WTC11 (cell line): Measurements from ENCODE around the gene SLC9B1. TPM values are rescaled to one million over a fixed set of nuclear protein-coding genes. Genes with fewer than 3 reads are reported as not detected.

Source experiments
- ATAC-seq: fragments of 200-7000 bp; cut with Tn5 transposase; 2 replicates; pipeline ENCODE4 v1.10.0; 2021; ENCODE audit warnings: mild to moderate bottlenecking, moderate library complexity
- CTCF ChIA-PET: fragments of 300-600 bp; sonication (Branson Sonifier 250); formaldehyde crosslinking; loops from one replicate; lab custom pipeline; 2021; ENCODE audit warnings: antibody characterized with exemption; lab: Charles Lee
- POLR2A ChIA-PET: fragments of 350-600 bp; sonication (Branson Sonifier 250); formaldehyde crosslinking; loops from one replicate; lab custom pipeline; 2021; ENCODE audit warnings: antibody characterized with exemption; lab: Charles Lee
- DNase-seq: peaks from one replicate; pipeline ENCODE4 v3.0.0; 2021; ENCODE audit warnings: low spot score
- H3K27ac Mint-ChIP-seq: 2 replicates; pipeline ENCODE4 v1.8.0; 2021; ENCODE audit warnings: mixed read lengths
- H3K27me3 Mint-ChIP-seq: 2 replicates; pipeline ENCODE4 v1.8.0; 2021; ENCODE audit warnings: low read depth, mild to moderate bottlenecking, moderate library complexity, mixed read lengths
- H3K36me3 Mint-ChIP-seq: 2 replicates; pipeline ENCODE4 v1.8.0; 2021; ENCODE audit warnings: mixed read lengths
- H3K4me1 Mint-ChIP-seq: 2 replicates; pipeline ENCODE4 v1.8.0; 2022; ENCODE audit warnings: mixed read lengths
- H3K4me3 Mint-ChIP-seq: 2 replicates; pipeline ENCODE4 v1.8.0; 2021; ENCODE audit warnings: mild to moderate bottlenecking, moderate library complexity, mixed read lengths
- H3K9me3 Mint-ChIP-seq: 2 replicates; pipeline ENCODE4 v1.8.0; 2021; ENCODE audit warnings: mixed read lengths
- ETV6 ChIP-seq: sonication (generic); formaldehyde crosslinking; IDR thresholded peaks from 2 replicates; pipeline ENCODE4 v1.8.1; 2022; ENCODE audit warnings: mild to moderate bottlenecking, missing genetic modification reagents
- GRHL2 ChIP-seq: fragments of 250-450 bp; sonication (Bioruptor Pico); IDR thresholded peaks from 2 replicates; pipeline ENCODE4 v1.8.0; 2022; ENCODE audit warnings: mild to moderate bottlenecking, moderate library complexity; ENCODE audit not compliant: insufficient replicate concordance, severe bottlenecking
- HMGA2 ChIP-seq: fragments of 250-450 bp; sonication (Bioruptor Pico); IDR thresholded peaks from 2 replicates; pipeline ENCODE4 v1.4.0; 2021; ENCODE audit warnings: mild to moderate bottlenecking, moderate library complexity
- NR1H2 ChIP-seq: sonication (generic); formaldehyde crosslinking; IDR thresholded peaks from 2 replicates; pipeline ENCODE4 v1.9.0; 2021; ENCODE audit warnings: mild to moderate bottlenecking, moderate library complexity, missing genetic modification reagents
- RELA ChIP-seq: sonication (generic); formaldehyde crosslinking; IDR thresholded peaks from 2 replicates; pipeline ENCODE4 v1.8.1; 2022; ENCODE audit warnings: missing genetic modification reagents, mild to moderate bottlenecking, borderline replicate concordance
- SMAD3 ChIP-seq: sonication (generic); formaldehyde crosslinking; IDR thresholded peaks from 2 replicates; pipeline ENCODE4 v1.8.0; 2022; ENCODE audit warnings: missing genetic modification reagents, mild to moderate bottlenecking, borderline replicate concordance
- SP1 ChIP-seq: sonication (generic); formaldehyde crosslinking; conservative IDR thresholded peaks from 2 replicates; pipeline ENCODE4 v1.8.1; 2022; ENCODE audit warnings: missing genetic modification reagents
- TEAD1 ChIP-seq: sonication (generic); formaldehyde crosslinking; IDR thresholded peaks from 2 replicates; pipeline ENCODE4 v1.8.0; 2022; ENCODE audit warnings: mild to moderate bottlenecking, missing genetic modification reagents
- ZNF423 ChIP-seq: fragments of 250-450 bp; sonication (Bioruptor Pico); IDR thresholded peaks from 2 replicates; pipeline ENCODE4 v2.1.2; 2022; ENCODE audit warnings: mild to moderate bottlenecking, moderate library complexity
- total RNA-seq: library from RNA; stranded (reverse); gene quantifications from 3 replicates; pipeline ENCODE4 v1.2.3, GENCODE V29; 2021
- TF ChIP-seq, protein P1 (sequence below): sonication (generic); formaldehyde crosslinking; IDR thresholded peaks from 2 replicates; pipeline ENCODE4 v1.8.1; 2022; ENCODE audit warnings: low read depth, mild to moderate bottlenecking, moderate library complexity, missing genetic modification reagents, borderline replicate concordance
- TF ChIP-seq, protein P2 (sequence below): fragments of 200-600 bp; IDR thresholded peaks from 2 replicates; pipeline ENCODE4 v1.8.0; 2022; ENCODE audit warnings: antibody characterized with exemption
- TF ChIP-seq, protein P3 (sequence below): fragments of 250-450 bp; sonication (Bioruptor Pico); IDR thresholded peaks from 2 replicates; pipeline ENCODE4 v1.9.0; 2021; ENCODE audit warnings: mild to moderate bottlenecking, borderline replicate concordance
- TF ChIP-seq, protein P4 (sequence below): sonication (generic); formaldehyde crosslinking; IDR thresholded peaks from 2 replicates; pipeline ENCODE4 v1.8.1; 2022; ENCODE audit warnings: mild to moderate bottlenecking, missing genetic modification reagents, moderate library complexity, borderline replicate concordance
- TF ChIP-seq, protein P5 (sequence below): sonication (generic); formaldehyde crosslinking; IDR thresholded peaks from 2 replicates; pipeline ENCODE4 v1.8.1; 2022; ENCODE audit warnings: low read depth, missing genetic modification reagents, borderline replicate concordance
- TF ChIP-seq, protein P6 (sequence below): sonication (generic); formaldehyde crosslinking; conservative IDR thresholded peaks from 2 replicates; pipeline ENCODE4 v1.8.1; 2022; ENCODE audit warnings: mild to moderate bottlenecking, missing genetic modification reagents
- TF ChIP-seq, protein P7 (sequence below): fragments of 250-450 bp; sonication (Bioruptor Pico); IDR thresholded peaks from 2 replicates; pipeline ENCODE4 v1.9.0; 2021; ENCODE audit warnings: mild to moderate bottlenecking
- TF ChIP-seq, protein P8 (sequence below): sonication (generic); formaldehyde crosslinking; IDR thresholded peaks from 2 replicates; pipeline ENCODE4 v1.8.1; 2022; ENCODE audit warnings: mild to moderate bottlenecking, moderate library complexity, missing genetic modification reagents

SLC9B1 gene
- total RNA-seq, 1 experiment from 2014 or later = 0.59 TPM

DNA sequence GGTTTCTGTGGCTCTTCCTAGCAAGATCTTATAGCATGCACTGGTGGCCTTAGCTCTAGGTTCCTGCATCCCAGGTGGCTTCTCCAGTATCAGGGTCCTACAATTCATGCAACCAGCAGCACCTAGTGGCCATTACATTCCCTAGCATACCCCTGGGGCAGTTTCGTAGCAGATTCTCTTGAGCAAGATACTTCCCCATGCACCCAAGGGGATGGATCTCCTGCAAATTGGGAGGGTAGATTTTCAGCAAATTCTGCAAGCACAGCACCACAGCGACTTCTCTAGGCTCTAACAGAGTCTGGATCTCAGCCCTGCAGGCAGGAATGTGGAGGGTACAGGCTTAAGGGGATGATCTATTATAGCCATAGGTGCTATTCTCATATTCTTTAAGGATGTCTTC is 13.1 kb upstream of the SLC9B1 start:
- no peaks in the 10 kb centered on the region for H3K9me3 Mint-ChIP-seq
- H3K27ac Mint-ChIP-seq = no peak overlapping the region
- peak; percentile 60 for DNase-seq
- CTCF ChIA-PET = interaction anchor here (0.6 to 1.7 kb wide), 37 partner anchors 9 to 686 kb away, joined by 3 to 37 read pairs (median 5); partner anchors contain the start of genes BDH2, MANBA, SLC9B1 and UBE2D3
- no peak overlapping the region for H3K4me3 Mint-ChIP-seq
- peak; percentile 48; the same call in 1 of the 2 replicates for TF ChIP-seq TEAD1 (CRISPR knock-in tag)
- TF ChIP-seq SP1 (CRISPR knock-in tag) = 0 out of 2 replicates have a peak, but pooled peaks have one; percentile 8
- TF ChIP-seq GRHL2 (CRISPR knock-in tag) = no peak
- TF ChIP-seq, protein P1, sequence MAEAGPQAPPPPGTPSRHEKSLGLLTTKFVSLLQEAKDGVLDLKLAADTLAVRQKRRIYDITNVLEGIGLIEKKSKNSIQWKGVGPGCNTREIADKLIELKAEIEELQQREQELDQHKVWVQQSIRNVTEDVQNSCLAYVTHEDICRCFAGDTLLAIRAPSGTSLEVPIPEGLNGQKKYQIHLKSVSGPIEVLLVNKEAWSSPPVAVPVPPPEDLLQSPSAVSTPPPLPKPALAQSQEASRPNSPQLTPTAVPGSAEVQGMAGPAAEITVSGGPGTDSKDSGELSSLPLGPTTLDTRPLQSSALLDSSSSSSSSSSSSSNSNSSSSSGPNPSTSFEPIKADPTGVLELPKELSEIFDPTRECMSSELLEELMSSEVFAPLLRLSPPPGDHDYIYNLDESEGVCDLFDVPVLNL (CRISPR knock-in tag) = no peak
- TF ChIP-seq, protein P2, sequence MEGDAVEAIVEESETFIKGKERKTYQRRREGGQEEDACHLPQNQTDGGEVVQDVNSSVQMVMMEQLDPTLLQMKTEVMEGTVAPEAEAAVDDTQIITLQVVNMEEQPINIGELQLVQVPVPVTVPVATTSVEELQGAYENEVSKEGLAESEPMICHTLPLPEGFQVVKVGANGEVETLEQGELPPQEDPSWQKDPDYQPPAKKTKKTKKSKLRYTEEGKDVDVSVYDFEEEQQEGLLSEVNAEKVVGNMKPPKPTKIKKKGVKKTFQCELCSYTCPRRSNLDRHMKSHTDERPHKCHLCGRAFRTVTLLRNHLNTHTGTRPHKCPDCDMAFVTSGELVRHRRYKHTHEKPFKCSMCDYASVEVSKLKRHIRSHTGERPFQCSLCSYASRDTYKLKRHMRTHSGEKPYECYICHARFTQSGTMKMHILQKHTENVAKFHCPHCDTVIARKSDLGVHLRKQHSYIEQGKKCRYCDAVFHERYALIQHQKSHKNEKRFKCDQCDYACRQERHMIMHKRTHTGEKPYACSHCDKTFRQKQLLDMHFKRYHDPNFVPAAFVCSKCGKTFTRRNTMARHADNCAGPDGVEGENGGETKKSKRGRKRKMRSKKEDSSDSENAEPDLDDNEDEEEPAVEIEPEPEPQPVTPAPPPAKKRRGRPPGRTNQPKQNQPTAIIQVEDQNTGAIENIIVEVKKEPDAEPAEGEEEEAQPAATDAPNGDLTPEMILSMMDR = peak; percentile 67; the same call in 1 of the 2 replicates
- TF ChIP-seq, protein P3, sequence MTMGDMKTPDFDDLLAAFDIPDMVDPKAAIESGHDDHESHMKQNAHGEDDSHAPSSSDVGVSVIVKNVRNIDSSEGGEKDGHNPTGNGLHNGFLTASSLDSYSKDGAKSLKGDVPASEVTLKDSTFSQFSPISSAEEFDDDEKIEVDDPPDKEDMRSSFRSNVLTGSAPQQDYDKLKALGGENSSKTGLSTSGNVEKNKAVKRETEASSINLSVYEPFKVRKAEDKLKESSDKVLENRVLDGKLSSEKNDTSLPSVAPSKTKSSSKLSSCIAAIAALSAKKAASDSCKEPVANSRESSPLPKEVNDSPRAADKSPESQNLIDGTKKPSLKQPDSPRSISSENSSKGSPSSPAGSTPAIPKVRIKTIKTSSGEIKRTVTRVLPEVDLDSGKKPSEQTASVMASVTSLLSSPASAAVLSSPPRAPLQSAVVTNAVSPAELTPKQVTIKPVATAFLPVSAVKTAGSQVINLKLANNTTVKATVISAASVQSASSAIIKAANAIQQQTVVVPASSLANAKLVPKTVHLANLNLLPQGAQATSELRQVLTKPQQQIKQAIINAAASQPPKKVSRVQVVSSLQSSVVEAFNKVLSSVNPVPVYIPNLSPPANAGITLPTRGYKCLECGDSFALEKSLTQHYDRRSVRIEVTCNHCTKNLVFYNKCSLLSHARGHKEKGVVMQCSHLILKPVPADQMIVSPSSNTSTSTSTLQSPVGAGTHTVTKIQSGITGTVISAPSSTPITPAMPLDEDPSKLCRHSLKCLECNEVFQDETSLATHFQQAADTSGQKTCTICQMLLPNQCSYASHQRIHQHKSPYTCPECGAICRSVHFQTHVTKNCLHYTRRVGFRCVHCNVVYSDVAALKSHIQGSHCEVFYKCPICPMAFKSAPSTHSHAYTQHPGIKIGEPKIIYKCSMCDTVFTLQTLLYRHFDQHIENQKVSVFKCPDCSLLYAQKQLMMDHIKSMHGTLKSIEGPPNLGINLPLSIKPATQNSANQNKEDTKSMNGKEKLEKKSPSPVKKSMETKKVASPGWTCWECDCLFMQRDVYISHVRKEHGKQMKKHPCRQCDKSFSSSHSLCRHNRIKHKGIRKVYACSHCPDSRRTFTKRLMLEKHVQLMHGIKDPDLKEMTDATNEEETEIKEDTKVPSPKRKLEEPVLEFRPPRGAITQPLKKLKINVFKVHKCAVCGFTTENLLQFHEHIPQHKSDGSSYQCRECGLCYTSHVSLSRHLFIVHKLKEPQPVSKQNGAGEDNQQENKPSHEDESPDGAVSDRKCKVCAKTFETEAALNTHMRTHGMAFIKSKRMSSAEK (CRISPR knock-in tag) = no peak
- no peak for TF ChIP-seq ETV6 (CRISPR knock-in tag)
- TF ChIP-seq, protein P4, sequence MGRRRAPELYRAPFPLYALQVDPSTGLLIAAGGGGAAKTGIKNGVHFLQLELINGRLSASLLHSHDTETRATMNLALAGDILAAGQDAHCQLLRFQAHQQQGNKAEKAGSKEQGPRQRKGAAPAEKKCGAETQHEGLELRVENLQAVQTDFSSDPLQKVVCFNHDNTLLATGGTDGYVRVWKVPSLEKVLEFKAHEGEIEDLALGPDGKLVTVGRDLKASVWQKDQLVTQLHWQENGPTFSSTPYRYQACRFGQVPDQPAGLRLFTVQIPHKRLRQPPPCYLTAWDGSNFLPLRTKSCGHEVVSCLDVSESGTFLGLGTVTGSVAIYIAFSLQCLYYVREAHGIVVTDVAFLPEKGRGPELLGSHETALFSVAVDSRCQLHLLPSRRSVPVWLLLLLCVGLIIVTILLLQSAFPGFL (CRISPR knock-in tag) = no peak
- TF ChIP-seq, protein P5, sequence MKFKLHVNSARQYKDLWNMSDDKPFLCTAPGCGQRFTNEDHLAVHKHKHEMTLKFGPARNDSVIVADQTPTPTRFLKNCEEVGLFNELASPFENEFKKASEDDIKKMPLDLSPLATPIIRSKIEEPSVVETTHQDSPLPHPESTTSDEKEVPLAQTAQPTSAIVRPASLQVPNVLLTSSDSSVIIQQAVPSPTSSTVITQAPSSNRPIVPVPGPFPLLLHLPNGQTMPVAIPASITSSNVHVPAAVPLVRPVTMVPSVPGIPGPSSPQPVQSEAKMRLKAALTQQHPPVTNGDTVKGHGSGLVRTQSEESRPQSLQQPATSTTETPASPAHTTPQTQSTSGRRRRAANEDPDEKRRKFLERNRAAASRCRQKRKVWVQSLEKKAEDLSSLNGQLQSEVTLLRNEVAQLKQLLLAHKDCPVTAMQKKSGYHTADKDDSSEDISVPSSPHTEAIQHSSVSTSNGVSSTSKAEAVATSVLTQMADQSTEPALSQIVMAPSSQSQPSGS = no peak
- no peak for TF ChIP-seq SMAD3 (CRISPR knock-in tag)
- TF ChIP-seq, all 79 proteins: peak for 3
- no peaks in the 10 kb centered on the region; the same call in 1 of the 2 replicates for H3K27me3 Mint-ChIP-seq
- ATAC-seq = peak; percentile 100
- POLR2A ChIA-PET = interaction anchor here (0.6 kb wide), 1 partner anchor 12 kb away, joined by 5 read pairs; no protein-coding TSS in a partner anchor
- H3K4me1 Mint-ChIP-seq = no peaks in the 10 kb centered on the region
- H3K36me3 Mint-ChIP-seq = no peaks in the 10 kb centered on the region

DNA sequence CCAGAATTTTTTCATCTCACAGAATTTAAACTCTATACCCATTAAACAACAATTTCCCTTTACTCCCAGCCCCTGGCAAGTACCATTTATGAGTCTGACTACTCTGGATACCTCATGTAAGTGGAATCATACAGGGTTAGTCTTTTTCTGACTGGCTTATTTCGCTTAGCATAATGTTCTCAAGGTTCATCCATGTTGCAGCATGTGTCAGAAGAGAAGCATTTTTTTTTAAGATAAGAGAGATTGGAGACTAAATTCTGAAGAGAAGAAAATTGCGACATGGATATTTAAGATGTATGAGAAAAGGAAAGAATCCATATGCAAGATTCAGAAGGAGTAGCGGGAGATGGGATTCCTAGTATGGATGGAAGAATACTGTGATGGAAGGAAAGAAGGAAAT is 11.3 kb upstream of the SLC9B1 start:
- ChIA-PET POLR2A (no interaction called here), CTCF (no interaction called here)
- no peaks in the 10 kb centered on the region for H3K9me3 Mint-ChIP-seq
- H3K4me1 Mint-ChIP-seq = no peaks in the 10 kb centered on the region
- H3K36me3 Mint-ChIP-seq = no peaks in the 10 kb centered on the region
- no peak overlapping the region for H3K27ac Mint-ChIP-seq
- no peaks in the 10 kb centered on the region; the same call in 1 of the 2 replicates for H3K27me3 Mint-ChIP-seq
- no peak overlapping the region for H3K4me3 Mint-ChIP-seq
- DNase-seq = no peak
- ATAC-seq = no peak
- TF ChIP-seq RELA = no peak
- TF ChIP-seq, protein P6, sequence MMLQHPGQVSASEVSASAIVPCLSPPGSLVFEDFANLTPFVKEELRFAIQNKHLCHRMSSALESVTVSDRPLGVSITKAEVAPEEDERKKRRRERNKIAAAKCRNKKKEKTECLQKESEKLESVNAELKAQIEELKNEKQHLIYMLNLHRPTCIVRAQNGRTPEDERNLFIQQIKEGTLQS = no peak
- TF ChIP-seq, protein P7, sequence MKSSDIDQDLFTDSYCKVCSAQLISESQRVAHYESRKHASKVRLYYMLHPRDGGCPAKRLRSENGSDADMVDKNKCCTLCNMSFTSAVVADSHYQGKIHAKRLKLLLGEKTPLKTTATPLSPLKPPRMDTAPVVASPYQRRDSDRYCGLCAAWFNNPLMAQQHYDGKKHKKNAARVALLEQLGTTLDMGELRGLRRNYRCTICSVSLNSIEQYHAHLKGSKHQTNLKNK = no peak
- TF ChIP-seq HMGA2 (CRISPR knock-in tag) = no peak
- no peak for TF ChIP-seq ZNF423 (CRISPR knock-in tag)
- TF ChIP-seq, protein P1 (CRISPR knock-in tag) = no peak
- TF ChIP-seq, protein P8, sequence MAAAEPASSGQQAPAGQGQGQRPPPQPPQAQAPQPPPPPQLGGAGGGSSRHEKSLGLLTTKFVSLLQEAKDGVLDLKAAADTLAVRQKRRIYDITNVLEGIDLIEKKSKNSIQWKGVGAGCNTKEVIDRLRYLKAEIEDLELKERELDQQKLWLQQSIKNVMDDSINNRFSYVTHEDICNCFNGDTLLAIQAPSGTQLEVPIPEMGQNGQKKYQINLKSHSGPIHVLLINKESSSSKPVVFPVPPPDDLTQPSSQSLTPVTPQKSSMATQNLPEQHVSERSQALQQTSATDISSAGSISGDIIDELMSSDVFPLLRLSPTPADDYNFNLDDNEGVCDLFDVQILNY (CRISPR knock-in tag) = no peak
- TF ChIP-seq NR1H2 (CRISPR knock-in tag) = no peak
- TF ChIP-seq GRHL2 (CRISPR knock-in tag) = no peak
- TF ChIP-seq, protein P4 (CRISPR knock-in tag) = no peak
